Activated CD8-positive, alpha-beta memory T cell treated with anti-CD3 and anti-CD28 coated beads, Interleukin-2, amount 50 U/mL, for 48 hours (primary cell): Measurements from ENCODE around the gene PDCL2.
"Not testable (repeated sequence)": the region's sequence is repeated elsewhere in the genome, so short reads cannot be mapped to it uniquely, and the experiment has no call there.

Source experiments
- DNase-seq: peaks from one replicate; pipeline ENCODE4 v3.0.0-alpha.2; 2020

Gene PDCL2

DNA sequence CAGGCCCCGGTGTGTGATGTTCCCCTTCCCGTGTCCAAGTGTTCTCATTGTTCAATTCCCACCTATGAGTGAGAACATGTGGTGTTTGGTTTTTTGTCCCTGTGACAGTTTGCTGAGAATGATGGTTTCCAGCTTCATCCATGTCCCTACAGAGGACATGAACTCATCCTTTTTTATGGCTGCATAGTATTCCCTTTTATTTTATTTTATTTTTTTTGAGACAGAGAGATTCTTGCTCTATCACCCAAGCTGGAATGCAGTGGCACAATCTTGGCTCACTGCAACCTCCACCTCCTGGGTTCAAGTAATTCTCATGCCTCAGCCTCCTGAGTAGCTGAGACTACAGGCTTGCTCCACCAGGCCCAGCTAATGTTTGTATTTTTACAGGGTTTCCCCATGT, 9.3 kb downstream of the PDCL2 start:
- DNase-seq, result not testable (repeated sequence)

DNA sequence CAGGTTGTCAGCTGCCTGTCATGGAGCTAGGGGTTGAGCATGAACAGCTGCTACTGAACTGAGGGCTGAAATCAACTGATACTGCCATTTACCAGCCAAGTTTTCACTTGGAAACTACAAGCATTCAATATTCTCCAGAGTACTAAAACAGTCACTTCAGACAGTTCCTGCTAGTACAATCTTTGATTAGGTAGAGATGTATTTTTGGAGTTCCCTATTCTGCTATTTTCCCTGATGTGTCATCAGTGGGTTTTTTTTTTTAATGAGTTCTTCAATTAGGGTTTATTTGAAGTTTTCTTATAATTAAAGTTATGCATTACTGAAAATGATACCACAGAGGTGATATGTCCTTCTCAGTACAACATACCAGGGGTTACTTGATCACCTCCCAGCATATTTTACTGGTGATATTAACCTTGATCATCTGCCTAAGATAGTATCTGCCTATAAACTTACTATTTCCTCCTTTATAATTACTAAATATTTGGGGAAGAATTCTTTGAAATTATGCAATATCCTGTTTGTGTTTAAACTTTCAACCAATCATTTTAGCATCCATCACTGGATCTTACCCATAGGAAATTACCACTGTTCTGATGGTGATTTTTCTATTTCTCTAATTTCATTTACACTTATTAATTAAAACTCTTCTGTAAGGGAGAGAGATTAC, 13.6 kb downstream of the PDCL2 start:
- DNase-seq, result no peak

DNA sequence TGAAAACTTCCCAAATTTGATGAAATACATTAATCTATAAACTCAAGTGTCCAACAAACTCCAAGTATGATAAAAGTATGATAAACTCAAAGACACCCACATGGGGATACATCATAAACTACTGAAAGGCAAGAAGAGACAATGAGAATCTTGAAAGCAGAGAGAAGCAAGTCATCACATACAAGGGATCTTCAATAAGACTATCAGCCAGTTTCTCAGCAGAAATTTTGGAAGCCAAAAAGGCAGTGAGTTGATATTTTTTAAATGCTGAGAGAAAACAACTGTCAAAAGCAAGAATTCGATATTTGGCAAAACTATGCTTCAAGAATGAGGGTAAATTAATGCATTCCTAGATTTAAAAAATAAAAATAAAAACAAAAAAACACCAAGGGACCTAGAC, 16.5 kb downstream of the PDCL2 start:
- DNase-seq, result no peak

DNA sequence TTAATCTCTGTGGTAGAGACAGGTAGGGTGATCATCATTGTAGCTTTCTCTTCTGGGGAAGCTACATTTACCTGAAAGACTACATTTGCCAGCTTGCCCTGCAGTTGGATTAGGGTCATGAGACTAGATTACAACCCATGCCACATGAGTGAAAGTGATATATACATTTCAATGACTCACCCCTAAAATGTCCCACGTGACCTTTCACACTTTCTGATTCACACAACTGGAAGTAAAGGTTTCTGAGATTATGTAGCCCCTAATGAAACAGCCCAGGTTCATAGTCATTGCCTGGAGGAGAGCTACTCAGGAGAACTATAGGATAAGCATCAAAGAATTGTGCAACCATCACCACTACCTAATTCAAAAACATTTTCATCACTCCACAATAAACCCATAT, 17.8 kb downstream of the PDCL2 start:
- no peak for DNase-seq

DNA sequence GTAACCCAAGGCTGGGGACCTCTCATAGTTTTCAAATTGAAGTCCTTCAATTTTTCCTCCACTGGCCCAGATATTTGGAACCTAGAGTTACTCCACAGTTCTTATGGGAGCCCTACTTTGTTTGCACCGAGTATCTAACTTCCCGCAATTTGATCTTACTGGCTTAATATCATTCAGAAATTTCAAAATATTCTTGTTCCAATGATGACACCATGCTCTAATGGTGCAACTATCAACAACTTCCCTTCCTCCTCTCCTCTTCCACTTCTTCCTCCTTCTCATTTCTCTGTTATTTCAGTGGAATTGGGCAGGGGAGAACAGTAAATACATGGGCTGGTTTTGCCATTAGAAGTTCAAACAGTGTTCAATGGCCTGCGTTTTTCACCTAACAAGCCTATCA, 20.2 kb downstream of the PDCL2 start:
- DNase-seq, result no peak

DNA sequence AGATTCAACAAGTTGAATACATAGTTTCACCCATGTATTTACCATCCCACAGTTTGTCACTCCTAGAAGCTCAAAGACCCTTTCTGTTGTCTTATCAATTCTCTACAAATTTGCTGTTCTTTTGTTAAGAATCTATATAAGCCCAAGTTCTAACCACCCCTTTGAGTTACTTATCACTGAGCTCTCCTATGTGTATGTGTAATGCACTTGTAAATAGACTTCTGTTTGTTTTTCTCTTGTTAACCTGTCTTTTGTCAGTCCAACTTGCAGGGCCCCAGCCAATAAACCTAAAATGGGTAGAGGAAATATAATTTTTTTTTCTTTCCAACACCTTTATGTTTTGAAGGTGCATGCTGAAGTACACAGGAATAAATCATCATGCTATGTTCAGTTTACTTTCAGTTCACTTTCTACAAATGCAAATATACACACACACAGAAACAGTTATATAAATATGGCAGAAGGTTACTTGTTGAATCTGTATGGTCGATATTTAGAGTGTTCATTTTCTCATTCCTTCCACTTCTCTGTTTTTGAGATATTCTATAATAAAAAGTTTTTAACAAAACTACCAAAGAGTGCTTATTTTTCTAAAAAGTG, 23.0 kb downstream of the PDCL2 start:
- DNase-seq, result no peak

DNA sequence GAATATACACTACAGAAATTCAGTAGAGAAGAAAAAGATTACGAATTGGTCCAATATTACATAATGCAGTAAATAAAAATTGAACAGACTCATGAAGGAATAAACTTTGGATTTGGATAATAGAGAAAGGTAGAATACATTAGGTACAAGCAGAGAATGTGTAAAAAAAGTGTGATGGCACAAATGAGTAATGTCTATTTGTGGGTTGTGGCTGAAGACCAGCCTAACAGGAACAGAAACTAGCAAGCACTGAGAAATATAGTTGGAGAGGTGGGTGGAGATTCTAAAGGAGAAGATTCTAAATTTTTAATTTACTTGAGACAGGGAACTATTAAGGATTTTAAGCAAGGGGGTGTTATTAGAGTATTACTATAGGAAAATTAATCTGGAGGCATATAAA, 30.2 kb downstream of the PDCL2 start:
- no peak for DNase-seq

DNA sequence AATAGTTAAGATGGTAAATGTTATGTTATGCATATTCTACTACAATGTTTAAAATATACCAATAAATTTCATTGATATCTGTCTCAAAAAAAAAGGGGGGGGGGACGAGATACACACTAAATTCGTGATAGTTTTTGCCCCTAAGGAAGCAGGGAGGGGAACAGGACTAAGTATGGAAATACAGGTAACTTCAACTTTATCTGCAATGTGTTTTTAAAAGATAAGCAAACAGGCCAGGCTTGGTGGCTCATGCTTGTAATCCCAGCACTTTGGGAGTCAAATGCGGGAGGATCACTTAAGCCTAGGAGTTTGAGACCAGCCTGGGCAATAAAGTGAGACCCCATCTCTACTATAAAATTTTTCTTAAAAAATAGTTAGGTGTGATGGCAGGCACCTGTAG, 31.9 kb downstream of the PDCL2 start:
- DNase-seq, result no peak

DNA sequence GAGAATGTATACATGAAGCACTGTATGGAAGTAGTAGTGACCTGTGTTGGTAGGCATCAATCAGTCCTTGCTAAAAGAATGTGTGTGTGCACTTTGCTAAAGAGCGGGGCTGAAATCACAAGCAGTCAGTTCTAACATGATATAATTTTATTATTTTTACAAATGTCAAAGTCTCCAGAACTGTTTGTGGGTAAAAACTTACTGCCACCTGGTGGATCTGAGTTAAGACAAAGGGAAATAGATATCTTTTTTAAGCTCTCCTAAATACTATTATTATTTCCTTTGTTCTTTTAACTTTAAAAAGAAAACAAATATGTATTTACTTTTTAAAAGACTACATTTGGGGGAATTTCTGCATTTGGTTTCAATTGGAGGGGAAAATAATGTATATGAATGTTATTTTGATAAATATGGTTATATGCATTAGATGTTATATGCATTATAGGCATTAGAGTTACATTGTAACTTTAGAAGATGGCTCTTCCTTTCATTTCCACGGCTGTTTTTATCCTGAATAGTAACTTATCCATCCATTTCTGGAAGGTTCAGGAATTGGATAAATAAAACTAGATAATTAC, 37.5 kb downstream of the PDCL2 start:
- DNase-seq, result no peak

DNA sequence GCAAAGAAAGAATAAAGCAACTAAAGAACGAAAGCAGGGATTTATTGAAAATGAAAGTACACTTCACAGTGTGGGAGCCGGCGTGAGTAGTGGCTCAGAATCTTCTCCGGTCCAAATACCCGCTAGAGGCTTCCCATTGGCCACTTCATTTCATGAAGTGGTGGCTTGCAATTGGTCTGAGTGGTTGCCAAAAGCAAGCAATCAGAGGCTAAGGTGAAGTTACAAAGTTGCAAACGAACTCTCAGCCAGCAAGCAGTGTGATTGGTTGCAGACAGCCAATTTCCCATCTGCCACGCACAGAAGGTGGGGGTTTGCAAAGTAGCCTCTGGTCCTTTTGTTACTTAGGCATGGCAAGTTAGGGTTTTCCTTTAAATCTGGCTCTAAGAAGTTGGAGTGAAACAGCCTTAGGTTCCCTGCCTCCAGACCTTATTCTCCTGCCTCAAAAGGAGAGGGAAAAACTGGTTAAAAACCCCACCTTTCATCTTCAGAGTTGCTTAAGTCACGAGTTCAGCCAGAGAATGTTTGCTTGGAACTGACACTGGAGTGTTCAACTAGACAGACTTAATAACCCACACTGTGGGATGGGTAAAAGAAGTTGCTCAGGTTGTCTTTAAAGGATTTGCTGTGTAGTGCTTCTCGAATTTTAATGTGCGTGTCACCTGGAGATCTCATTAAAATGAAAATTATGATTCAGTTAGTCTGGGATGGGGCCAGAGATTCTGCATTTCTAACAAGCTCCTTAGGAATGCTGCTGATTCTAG, 38.4 kb downstream of the PDCL2 start:
- DNase-seq, result no peak

DNA sequence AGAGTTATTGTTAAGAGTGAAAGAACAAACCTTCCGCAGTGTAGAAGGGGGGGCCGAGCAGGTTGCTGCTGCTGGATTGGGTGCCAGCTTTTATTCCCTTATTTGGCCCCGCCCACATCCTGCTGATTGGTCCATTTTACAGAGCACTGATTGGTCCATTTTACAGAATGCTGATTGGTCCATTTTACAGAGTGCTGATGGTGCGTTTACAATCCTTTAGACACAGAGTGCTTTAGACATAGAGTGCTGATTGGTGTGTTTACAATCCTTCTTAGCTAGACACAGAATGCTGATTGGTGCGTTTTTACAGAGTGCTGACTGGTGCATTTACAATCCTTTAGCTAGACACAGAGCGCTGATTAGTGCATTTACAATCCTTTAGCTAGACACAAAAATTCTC, 40.1 kb downstream of the PDCL2 start:
- DNase-seq, result not testable (repeated sequence)

DNA sequence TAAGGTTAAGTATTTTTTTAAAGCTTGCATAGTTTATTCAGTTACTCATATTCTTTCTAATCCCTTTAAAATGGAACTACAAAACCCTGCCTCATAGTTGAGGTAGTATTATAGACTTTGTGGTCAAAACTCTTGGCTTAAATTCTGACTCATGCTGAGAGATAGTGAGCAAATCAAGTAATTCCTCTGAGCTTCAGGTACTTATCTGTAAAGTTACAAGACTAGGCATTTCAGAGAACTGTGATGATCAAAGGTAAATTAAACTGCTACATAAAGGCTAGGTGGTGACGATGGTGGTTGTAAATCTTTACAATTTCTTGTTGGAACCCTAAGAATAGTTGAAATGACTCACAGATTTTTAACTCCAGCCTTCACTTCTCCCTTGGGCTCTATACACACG, 42.2 kb downstream of the PDCL2 start:
- DNase-seq, result no peak

DNA sequence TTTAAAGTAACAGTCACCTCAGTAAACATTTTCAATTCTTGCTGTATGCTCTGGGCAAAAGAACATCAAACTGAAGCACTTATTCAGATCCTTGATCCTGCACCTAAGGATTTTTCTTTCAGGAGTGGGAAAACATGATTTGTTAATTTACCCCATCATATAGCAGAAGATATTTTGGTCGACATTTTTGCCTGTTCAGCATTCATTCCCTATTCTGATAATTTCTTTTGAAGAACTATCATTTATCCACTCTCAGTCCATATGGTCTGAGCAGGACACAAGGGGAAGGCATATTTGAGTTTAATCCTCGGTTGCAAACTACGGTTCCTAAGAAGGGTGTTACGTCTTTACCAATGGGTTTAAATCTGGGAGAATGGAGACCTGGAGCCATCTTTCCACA, 44.1 kb downstream of the PDCL2 start:
- DNase-seq, result no peak

DNA sequence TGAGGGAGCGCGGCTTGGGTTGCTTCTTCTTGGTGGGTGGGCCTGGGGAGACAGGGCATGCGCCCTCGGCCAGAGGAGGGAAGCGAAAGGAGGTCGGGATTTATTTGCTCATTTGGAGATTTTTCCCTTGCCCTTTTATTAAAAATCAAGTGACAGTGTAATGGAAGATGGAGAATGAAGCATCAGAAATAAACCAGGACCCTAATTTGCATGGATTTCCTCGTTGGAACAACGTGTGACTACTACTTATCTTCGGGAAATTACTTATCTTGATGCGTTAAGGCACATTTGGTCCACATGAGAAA, 44.6 kb downstream of the PDCL2 start:
- no peak for DNase-seq

DNA sequence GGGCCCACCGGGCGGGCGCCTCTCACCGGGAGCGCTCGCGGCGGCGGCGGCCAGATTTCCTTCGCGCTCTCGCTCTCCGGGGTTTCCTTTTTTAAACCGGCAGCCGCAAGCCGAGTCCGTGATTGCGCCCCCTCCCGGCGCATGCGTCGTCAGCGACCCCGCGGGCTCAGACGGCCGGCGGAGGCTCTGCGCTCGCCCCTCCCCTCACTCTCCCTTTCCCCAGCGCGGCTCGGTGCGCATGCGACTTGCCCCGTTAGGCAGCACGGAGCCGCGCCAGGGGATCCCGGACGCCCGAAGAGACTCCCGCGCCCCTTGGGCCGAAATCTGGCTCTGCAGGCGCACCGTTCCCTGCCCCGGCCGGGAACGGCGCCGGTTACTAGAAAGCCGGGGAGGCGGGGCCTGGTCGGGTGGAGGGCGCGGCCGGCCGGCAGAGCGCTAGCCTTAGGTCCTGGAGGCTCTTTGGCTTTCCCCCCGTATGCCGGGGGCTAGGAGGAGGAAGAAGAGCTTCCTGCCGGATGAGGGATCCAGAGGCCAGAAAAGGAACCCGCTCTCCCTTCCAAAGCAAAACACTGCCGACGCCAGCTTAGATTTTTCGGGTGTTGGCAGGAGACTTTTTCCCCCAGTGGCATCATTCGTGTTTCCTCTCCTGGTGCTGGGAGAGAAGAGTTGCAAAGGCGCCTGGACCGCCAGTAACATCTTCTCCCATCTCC, 45.1 kb downstream of the PDCL2 start, which contains the start of gene CLOCK:
Gene CLOCK, minus strand, starts transcription at position 154 of the 710 bp plus-strand sequence. CDS start 64,124 bp downstream, outside the sequence.
- DNase-seq, result peak; percentile 91

DNA sequence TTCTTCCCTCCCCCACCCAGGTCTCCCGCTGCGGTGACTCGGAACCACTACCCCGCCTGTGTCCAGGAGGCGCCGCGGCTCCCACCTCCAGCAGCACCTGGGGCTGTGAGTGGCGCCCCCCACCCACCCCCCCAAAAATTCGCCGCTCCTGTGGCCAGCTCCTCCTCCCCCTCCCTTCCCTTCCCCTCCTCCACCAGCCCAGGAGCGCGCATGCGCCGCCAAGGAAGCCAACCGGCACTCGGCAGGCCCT, 45.6 kb downstream of the PDCL2 start:
- DNase-seq, result no peak

DNA sequence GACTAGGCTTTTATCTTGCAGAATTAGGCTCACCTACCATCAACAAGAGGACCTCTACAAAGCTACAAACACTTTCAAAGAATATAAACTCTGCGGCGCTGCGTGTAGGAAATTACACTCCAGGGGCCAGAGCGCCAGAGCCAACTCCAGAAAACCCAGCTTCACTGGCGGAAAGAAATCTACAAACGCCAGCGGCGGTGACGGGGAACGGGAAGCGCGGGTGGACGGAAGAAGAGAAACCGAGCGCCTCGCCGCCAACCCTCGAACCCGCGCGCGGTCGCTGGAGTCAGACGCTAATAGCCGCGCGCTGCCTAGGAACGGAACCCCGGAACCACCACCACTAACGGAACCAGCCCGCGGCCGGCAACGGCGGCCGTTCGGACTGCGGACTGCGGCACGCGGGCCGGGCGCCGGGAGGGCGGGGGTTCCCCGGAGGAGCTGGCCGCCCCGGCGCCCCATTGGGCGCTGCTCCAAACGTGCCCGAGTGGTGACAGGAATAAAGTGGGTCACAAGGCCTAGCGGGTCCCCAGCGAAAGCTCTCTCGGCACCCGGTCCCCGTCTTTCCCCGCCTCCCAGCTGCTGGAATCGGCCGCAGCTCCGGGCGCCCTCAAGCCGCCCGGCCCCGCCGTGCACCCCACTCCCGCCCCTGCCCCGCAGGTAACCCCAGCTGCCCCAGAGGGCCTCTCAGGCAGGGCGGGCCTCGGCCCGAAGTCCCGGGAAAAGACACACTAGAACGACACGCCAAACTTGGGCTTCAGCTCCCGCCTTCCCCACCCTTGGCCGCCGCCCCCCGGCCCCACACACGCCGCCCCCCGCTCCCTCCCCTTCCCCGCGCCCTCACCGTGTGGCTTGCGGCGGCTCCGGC, 46.2 kb downstream of the PDCL2 start:
- peak; percentile 81 for DNase-seq

DNA sequence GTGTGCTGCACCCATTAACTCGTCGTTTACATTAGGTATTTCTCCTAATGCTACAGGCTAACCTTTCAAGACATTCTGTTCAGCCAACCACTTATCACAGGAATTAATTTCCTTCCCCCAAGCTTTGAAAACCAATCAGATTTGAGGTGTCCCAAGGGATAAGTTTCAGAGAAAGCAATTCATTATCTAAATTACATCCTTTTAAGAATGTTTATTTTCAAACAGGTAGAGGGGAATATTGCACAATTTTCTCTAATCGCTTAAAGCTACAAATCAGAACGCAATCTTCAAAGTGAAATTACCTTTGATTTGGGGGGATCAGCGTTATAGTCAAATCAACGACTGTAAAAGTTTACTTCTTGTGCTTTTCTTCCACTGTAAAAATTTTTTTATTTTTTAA, 46.9 kb downstream of the PDCL2 start:
- DNase-seq, result no peak

DNA sequence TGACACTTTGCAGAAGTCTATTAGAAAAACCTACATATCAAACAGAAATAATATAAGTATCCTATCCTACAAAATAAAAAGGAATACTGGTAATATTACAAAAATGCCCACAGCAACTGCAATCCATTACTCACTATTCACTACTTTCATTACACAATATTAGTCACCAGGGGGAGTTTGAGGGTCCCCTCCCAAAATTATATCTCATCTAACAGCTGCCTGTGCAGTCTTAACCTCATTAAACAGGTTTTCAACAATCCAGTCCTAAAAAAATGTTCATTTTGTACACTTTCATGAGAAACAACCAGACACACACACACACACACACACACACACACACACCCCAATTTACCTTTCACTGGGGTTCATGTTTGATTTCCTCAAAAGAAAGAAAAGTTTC, 48.2 kb downstream of the PDCL2 start:
- no peak for DNase-seq

DNA sequence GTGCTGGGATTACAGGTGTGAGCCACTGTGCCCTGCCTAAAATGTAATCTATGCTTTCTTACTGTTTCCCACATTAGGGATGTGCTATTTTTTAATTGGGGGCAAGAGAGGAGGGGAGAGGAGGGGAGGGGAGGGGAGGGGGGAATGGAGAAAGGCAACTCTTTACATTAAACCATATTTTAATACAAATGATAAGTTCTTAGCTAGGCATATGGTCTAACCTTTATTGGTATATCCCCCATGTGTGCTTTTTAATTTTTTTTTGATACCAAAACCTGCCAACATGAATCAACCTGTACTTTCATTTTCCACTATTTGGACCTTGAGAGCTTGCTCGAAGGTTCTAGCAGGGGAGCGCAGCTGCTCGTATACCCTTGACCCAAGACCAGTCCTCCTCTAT, 51.8 kb downstream of the PDCL2 start:
- no peak for DNase-seq

DNA sequence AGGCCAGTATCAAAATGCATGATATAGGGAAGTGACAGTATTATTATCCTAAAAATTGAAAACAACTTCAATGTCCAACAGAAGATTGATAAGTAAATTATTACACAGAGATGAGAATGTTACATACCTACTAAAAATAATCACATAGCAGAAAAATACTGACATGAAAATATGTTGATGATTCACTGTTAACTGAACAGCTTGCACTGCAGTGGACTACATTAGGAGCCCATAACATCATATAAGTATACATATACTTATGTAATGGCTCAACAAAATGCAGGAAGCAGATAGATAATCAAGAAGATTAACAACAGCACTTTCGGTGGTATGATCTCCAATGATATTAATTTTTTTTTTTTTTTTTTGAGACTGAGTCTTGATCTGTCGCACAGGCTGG, 52.4 kb downstream of the PDCL2 start:
- no peak for DNase-seq

DNA sequence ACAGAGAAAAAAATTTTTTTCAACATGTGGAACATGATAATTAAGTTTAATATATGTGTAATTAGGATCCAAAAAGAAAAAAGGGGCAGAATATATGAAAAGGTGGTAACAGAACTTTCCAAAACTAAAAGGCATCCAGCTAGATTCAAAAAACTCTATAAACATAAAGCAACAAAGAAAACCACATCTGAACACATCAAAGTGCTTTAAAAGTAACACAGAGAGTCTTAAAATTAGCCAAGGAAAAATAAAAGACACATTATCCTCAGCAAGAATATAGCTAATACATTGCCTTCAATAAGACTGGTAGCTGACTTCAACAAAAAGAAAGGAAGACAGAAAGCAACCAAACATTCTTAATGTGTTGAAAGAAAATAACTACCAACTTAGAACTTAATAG, 53.5 kb downstream of the PDCL2 start:
- no peak for DNase-seq

DNA sequence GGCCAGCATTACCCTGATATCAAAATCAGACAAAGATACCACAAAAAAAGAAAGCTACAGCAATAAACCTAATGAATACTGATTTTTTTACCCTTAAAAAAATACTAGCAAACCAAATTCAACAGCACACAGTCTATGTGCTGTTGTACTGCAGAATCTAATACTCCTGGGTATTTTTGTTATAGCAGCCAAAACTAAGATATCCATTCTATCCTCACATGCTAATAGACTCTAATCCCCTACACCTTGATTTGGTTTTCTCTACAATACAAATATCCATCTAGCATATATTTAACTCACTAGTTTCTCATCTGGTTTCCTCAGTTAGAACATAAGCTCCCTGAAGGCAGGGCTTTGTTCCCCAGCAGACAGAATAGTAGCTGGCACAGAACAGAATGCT, 57.7 kb downstream of the PDCL2 start:
- no peak for DNase-seq
